Ascending aorta (tissue), 2 donors: ENCODE measurements around the gene EIPR1. TPM values are rescaled to one million over a fixed set of nuclear protein-coding genes. Genes with fewer than 3 reads are reported as not detected.

Experiments
- DNase-seq, 2 donors: peaks; one replicate each; pipeline ENCODE4 v3.0.0-alpha.2; 2019; ENCODE audit warnings: low spot score in 2 of 2
- H3K27ac ChIP-seq, 2 donors: fragments of 200-600 bp; sonication (generic); one replicate each; pipeline ENCODE4 v1.5.1; 2016 to 2017; ENCODE audit warnings: mild to moderate bottlenecking in 1 of 2
- H3K27me3 ChIP-seq: fragments of 200-600 bp; sonication (generic); one replicate; pipeline ENCODE4 v1.5.1; 2017
- H3K36me3 ChIP-seq, 2 donors: fragments of 200-600 bp; sonication (generic); one replicate each; pipeline ENCODE4 v1.5.1; 2016
- H3K4me1 ChIP-seq, 2 donors: fragments of 200-600 bp; sonication (generic); one replicate each; pipeline ENCODE4 v1.5.1; 2016 to 2017; ENCODE audit warnings: mild to moderate bottlenecking in 1 of 2
- H3K4me3 ChIP-seq, 2 donors: fragments of 200-600 bp; sonication (generic); one replicate each; pipeline ENCODE4 v1.5.1; 2016 to 2017; ENCODE audit warnings: mild to moderate bottlenecking in 1 of 2
- H3K9me3 ChIP-seq, 2 donors: fragments of 200-600 bp; sonication (generic); one replicate each; pipeline ENCODE4 v1.5.1; 2016
- CTCF ChIP-seq, 3 experiments: fragments of 200-600 bp in 2 of 3; fragments of 450-650 bp in 1 of 3; sonication (generic) in 2 of 3; IDR thresholded peaks; one replicate each; pipeline ENCODE4 v1.5.1; 2016 to 2019; ENCODE audit warnings: antibody characterized with exemption in 3 of 3, mild to moderate bottlenecking in 1 of 3, moderate library complexity in 1 of 3
- intact Hi-C: fragments of 100-400 bp; cut with DNase I; formaldehyde crosslinking; loops from one replicate; pipeline ENCODE4 v1.15.1; 2023
- total RNA-seq: library from RNA; depleted of rRNA; stranded (reverse); fragments of >200 nt; gene quantifications from one replicate; pipeline ENCODE4 v1.1.0, GENCODE V29; 2016

Gene EIPR1
- 14.5 TPM for total RNA-seq

DNA sequence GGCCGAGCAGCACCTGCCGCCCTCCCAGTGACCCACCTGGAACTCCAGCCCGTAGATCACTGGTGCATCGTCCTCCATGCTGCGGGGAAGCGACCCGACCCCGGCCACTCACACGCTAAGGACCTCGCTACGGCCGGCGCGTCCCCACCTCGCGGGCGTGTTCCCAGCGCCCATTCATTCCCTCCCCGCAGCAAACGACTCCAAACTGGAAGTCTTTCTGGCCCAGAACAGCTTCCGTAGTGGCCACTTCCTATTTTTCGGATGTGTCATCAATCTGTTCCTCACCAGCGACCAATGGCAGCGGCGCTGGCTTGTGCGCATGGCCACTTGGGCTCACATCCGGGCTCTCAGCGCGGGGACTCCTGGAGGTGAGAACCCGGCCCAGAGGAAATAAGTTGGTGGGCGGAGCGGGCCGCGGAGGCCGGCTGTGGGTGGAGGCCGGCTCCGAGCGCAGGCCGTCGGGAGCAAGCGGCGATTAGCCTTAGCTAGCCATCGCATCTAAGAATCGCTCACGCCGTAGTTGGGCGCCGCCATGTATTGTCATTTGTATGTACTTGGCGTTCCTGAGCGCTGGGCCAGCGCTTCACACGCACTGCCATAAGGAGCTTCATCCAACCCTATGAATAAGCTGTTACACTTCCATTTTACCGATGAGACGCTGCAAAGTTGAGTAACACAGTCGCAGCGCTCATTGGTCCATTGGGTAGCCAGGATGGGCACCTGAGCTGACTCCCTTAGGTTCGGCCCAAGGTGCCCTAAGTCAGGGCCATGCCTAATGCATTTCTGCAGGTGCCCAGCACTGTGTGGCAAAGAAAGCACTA lies at the start of gene EIPR1:
EIPR1 (minus strand) TSS at position 207 of the 821 bp plus-strand sequence; CDS start at position 78, 129 bp downstream.
- intact Hi-C loops: loop anchor here (1.0 to 5.0 kb wide), 4 partner anchors 84 to 197 kb away; partner anchors contain the start of genes RNASEH1 and RPS7

DNA sequence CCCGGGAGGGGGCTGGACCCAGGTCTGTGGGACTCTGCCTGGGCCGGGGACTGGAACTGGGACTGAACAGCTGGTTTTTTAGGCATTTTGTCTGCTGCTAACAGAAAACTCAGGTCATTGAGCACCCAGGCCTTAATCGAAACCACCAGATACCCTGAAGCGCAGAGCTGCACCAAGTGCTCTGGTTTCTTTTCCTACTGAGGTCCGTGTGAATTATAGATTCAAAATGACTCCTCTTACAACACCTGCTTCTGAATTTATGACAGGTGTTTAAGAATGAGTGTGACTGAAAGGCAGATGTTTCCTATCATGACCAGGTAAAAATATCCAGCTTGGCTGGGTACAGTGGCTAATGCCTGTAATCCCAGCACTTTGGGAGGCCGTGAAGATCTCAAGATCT lies 49.7 kb upstream of the EIPR1 start:
- Histone ChIP-seq H3K27me3 (no peaks in the 10 kb centered on the region), H3K36me3 (peaks cover 33 to 79% of the 10 kb centered on the region in 2 donors), H3K4me1 (no peaks in the 10 kb centered on the region), H3K9me3 (no peaks in the 10 kb centered on the region), H3K4me3 (no peak overlapping the region), H3K27ac (no peak overlapping the region)
- DNase-seq: no peak
- intact Hi-C loops: no loop called here
- TF ChIP-seq CTCF (IDR thresholded peaks at IDR 0.05): no peak

More for the DNA sequence above, at the start of gene EIPR1:
- Histone ChIP-seq H3K36me3 (peaks cover 0 to 4% of the 10 kb centered on the region in 2 donors), H3K4me1 (peaks cover 3 to 19% of the 10 kb centered on the region in 2 donors), H3K27me3 (no peaks in the 10 kb centered on the region), H3K9me3 (no peaks in the 10 kb centered on the region), H3K27ac (peak within 1 kb of the TSS; percentile 86 to 95), H3K4me3 (peak within 1 kb of the TSS; percentile 61 to 77)
- peak; percentile 96 to 99 for DNase-seq
- no peak for TF ChIP-seq CTCF (IDR thresholded peaks at IDR 0.05)

DNA sequence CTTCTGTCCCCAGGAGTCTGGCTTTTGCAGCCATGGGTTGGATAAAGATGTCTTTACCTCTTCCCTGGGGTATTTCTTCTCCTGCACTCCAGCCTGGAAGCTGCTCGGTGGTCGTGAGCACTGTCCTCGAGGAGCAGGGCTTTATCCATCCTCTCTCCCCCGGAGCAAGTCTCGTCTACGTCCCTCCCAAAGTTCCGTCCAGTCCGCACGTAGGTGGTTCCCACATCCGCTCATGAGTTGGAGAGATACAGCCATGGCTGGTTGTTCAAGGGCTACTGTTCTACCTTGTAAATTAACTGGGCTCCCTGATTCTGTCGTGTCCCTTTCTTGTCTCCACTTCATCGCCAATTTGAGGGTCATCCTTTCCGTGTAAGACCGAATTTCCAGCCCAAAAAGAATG lies 49.0 kb upstream of the EIPR1 start:
- no peaks in the 10 kb centered on the region for H3K27me3 ChIP-seq
- no peak for TF ChIP-seq CTCF (IDR thresholded peaks at IDR 0.05)
- H3K27ac ChIP-seq: no peak overlapping the region
- no peak for DNase-seq
- no peaks in the 10 kb centered on the region for H3K4me1 ChIP-seq
- no peak overlapping the region for H3K4me3 ChIP-seq
- no peaks in the 10 kb centered on the region for H3K9me3 ChIP-seq
- intact Hi-C loops: no loop called here
- H3K36me3 ChIP-seq: peaks cover 31 to 85% of the 10 kb centered on the region in 2 donors

DNA sequence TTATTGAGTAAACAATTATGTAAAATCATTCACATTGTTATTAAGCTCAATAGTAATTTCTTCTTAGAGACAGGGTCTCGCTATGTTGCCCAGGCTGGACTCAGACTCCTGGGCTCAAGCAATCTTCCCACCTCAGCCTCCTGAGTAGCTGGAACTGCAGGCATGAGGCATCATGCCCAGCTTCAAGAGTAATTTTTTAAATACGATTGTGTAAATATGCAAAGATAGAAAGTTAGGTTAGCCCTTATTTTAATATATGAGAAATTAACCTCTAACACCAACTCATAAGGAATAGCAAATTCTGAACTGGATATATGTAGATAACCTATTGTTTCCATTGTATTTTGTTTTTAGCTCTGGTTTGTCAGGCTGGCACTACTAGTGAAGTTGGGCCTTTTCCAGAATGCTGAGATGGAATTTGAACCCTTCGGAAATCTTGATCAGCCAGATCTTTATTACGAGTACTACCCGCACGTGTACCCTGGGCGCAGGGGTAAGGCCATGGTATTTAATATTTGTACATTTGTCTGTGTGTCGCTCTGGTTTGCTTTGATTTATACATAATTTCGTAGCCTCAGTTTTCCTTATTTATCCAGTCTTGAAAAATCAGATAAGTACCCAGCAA lies 46.7 kb upstream of the EIPR1 start:
- intact Hi-C loops: loop anchor here (2.0 kb wide), 2 partner anchors 37 to 227 kb away; no protein-coding TSS in a partner anchor
- peaks cover 34 to 67% of the 10 kb centered on the region in 2 donors for H3K36me3 ChIP-seq
- H3K27me3 ChIP-seq: no peaks in the 10 kb centered on the region
- no peak overlapping the region for H3K27ac ChIP-seq
- no peak for TF ChIP-seq CTCF (IDR thresholded peaks at IDR 0.05)
- DNase-seq: no peak
- no peaks in the 10 kb centered on the region for H3K9me3 ChIP-seq
- no peak overlapping the region for H3K4me3 ChIP-seq
- no peaks in the 10 kb centered on the region for H3K4me1 ChIP-seq

DNA sequence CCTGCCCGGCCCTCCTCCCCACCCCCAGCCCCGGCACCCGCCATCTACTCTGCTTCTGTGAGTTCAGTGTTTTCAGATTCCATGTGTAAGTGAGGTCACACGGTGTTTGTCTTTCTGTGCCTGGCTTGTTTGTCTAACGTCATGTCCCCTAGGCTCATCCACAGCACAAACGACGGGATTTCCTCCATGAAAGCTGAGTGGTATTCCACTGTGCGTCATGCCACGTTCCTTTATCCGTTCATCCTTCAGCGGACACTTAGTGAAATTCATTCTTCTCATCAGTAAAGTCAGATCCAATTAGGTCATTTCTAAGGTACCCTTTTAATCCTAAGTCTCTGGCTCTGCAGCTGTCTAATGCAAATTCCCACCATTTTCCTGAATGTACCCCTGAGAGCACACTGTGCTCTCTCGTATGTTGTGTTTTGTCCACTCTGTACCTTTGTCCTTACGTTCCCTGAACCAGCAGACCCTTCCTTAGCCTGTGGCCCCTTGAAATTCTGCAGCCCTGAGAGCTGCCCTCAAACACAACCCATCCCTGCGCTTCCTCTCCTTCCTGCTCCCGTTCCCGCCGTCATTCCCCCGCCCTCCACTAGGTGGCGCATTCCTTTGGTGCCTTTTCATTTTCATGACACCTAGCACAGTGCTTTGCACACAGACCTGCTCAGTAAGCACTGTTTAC lies 46.0 kb upstream of the EIPR1 start:
- H3K4me3 ChIP-seq: no peak overlapping the region
- H3K36me3 ChIP-seq: peaks cover 37 to 62% of the 10 kb centered on the region in 2 donors
- no peaks in the 10 kb centered on the region for H3K9me3 ChIP-seq
- no peak overlapping the region for H3K27ac ChIP-seq
- no peaks in the 10 kb centered on the region for H3K27me3 ChIP-seq
- peak; percentile 74 to 99 (median 99) for TF ChIP-seq CTCF (IDR thresholded peaks at IDR 0.05)
- intact Hi-C loops: loop anchor here (2.0 kb wide), 2 partner anchors 37 to 227 kb away; no protein-coding TSS in a partner anchor
- H3K4me1 ChIP-seq: no peaks in the 10 kb centered on the region
- peak in 1 of 2 donors; percentile 82 for DNase-seq
